Stimulated activated CD8-positive, alpha-beta memory T cell treated with anti-CD3 and anti-CD28 coated beads, Interleukin-15, amount 100 ng/mL, for 24 hours (primary cell): Measurements from ENCODE around the gene USP7.

Experiments used
- DNase-seq: peaks from one replicate; pipeline ENCODE4 v3.0.0-alpha.2; 2020; ENCODE audit warnings: low read depth

Gene USP7

GRCh38 chr16:8899709-8900317 is 63.9 kb downstream of the USP7 start:
- DNase-seq, result no peak

GRCh38 chr16:8898660-8899318 is 64.9 kb downstream of the USP7 start:
- no peak for DNase-seq

GRCh38 chr16:8894736-8895334 is 68.9 kb downstream of the USP7 start:
- DNase-seq, result no peak

GRCh38 chr16:8893976-8894690 is 69.6 kb downstream of the USP7 start:
- DNase-seq, result no peak

GRCh38 chr16:8893426-8893825 is 70.3 kb downstream of the USP7 start:
- DNase-seq, result no peak

GRCh38 chr16:8892101-8892575 is 71.6 kb downstream of the USP7 start:
- DNase-seq, result no peak

GRCh38 chr16:8890549-8890921 is 73.2 kb downstream of the USP7 start:
- no peak for DNase-seq

GRCh38 chr16:8889893-8890548 is 73.7 kb downstream of the USP7 start:
- no peak for DNase-seq

- no peak for DNase-seq
Observed at GRCh38 chr16:8888951-8889892, 74.5 kb downstream of the USP7 start.

- DNase-seq, result no peak
Observed at GRCh38 chr16:8887952-8888560, 75.7 kb downstream of the USP7 start.

- DNase-seq, result no peak
Observed at GRCh38 chr16:8887431-8887765, 76.3 kb downstream of the USP7 start.

GRCh38 chr16:8886593-8887430 is 76.9 kb downstream of the USP7 start:
- DNase-seq, result no peak

- no peak for DNase-seq
Observed at GRCh38 chr16:8885674-8886592, 77.8 kb downstream of the USP7 start.

GRCh38 chr16:8882725-8883377 is 80.9 kb downstream of the USP7 start:
- DNase-seq, result no peak

- DNase-seq, result no peak
Observed at GRCh38 chr16:8882041-8882617, 81.6 kb downstream of the USP7 start, which contains the start of gene LITAFD. TSS of gene LITAFD (plus strand) at chr16:8882351. CDS start at chr16:8884356, 2,005 bp downstream.

GRCh38 chr16:8880839-8881510 is 82.7 kb downstream of the USP7 start:
- no peak for DNase-seq

- no peak for DNase-seq
Observed at GRCh38 chr16:8878523-8878911, 85.2 kb downstream of the USP7 start.
